Jurkat, Clone E6-1 (cell line): Measurements from ENCODE around the gene BTG1.
"Not testable (repeated sequence)": the region's sequence is repeated elsewhere in the genome, so short reads cannot be mapped to it uniquely, and the experiment has no call there.

ENCODE experiments used
- DNase-seq: peaks from one replicate; pipeline ENCODE4 v3.0.0-alpha.2; 2011; ENCODE audit warnings: low read depth, low spot score
- H3K4me3 ChIP-seq: 2 replicates; pipeline ENCODE4 v1.5.1; 2011; ENCODE audit warnings: mild to moderate bottlenecking, low read length, control low read depth, moderate library complexity

The BTG1 gene

GRCh38 chr12:92136026-92136730 is 9.5 kb downstream of the BTG1 start:
- DNase-seq: no peak
- no peak overlapping the region for H3K4me3 ChIP-seq

GRCh38 chr12:92135541-92135940 is 10.1 kb downstream of the BTG1 start:
- H3K4me3 ChIP-seq, DNase-seq: not testable (repeated sequence)

DNA sequence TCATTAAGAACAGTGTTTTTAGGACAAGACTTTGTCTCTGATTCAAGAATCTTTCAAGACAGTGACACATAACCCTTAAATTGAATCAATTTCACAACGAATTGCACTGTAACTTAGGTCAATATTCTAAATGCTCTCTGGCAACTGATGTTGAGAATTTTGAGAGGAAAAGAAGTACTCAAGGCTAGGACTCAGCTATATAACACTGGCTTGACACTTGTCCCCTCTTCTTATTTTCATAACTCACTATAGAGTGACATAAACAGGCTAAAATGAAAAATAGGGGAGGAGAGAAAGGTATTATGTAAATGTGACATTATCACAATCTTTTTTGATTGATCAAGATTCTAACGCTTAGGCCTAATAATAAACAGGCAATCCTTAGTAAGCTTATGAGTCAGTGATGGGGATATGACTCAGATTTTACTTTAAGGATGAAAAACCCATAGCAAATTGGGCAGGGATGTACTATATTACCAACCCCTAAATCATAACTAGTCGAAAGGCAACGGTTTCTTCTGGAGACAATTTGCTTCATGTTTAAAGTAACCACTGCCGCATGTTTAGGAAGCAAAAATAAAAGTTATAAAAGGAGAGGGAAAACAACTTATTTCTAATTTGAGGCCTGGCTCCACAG is 10.9 kb downstream of the BTG1 start:
- no peak for DNase-seq
- no peak overlapping the region for H3K4me3 ChIP-seq

DNA sequence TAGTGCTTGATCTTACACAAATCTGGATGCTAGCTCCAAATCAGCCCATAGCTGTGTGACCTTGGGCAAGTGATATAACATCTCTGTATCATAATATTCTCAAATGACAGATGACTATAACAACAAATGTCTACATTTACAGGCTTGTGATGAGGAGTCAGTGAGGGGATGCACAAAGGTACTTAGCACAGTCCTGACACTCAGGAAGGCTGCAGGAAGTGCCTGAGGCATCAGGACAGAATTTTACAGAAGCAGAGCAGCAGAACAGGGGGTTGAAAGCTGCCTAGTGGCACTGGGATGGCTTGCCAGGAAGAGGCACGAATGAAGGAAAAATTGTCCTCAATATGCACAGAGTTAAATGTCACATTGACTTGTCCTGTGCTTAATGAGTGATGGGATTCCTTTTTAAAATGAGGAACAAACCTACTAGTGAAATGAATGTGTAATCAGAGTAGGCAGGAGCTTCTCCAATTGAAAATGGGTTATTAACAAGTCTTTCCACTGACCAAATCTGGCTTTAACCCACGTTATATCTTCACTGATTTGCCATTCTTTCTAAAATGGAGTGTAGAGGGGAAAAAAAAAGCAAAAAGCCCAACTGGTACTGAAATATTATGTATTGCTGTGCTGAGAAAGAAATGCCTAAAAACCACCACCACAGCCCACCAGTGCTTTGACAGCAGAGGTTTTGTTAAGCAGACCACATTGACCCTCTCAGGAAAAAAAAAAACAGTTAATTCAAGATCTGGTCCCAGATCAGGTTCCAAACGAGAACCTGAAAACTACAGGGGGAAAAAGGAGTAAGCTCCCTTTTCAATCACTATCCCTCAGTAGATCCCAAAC is 11.6 kb downstream of the BTG1 start:
- H3K4me3 ChIP-seq: no peak overlapping the region

DNA sequence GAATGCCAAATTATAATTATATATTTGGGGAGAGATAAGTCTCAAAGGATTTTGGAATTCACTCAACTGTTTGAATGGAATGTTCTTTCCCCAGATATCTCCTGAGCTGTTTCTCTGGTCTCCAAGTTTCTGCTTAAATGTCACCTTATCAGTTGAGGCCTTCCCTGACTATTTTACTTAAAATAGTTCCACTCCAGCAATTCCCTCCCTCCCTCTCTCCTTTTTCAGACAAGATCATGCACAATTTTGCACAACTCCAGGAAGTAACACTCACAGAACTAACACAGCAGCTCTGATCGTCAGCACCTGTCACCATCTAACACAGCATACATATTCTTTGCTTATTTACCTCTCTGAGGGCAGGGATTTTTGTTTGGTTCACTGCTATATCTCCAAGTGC is 12.5 kb downstream of the BTG1 start:
- H3K4me3 ChIP-seq: no peak overlapping the region
- DNase-seq: no peak

More for the DNA sequence above, 11.6 kb downstream of the BTG1 start:
- DNase-seq: no peak

GRCh38 chr12:92132288-92132687 is 13.4 kb downstream of the BTG1 start:
- no peak overlapping the region for H3K4me3 ChIP-seq
- DNase-seq: no peak

- no peak overlapping the region for H3K4me3 ChIP-seq
- DNase-seq: no peak
Measured at GRCh38 chr12:92130999-92131398, 14.6 kb downstream of the BTG1 start.

DNA sequence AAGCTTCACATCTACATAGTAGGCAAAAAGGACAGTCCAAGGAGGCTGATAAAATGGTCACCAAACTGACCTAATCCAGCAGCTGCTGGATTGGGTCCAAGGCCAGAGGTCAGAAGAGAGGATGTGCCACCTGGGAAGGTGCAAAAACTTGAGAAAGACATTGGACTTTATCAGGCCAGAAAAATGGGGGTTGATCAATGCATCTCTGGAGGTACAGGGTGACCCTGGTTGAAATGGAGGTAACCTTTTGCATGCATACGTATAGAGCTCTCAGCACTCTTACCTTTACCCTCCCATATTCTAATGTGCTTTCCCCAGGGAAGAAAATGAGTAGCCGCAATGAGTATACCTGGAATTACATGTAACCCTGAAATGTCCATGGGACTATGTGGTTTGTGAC is 16.0 kb downstream of the BTG1 start:
- no peak for DNase-seq
- no peak overlapping the region for H3K4me3 ChIP-seq

DNA sequence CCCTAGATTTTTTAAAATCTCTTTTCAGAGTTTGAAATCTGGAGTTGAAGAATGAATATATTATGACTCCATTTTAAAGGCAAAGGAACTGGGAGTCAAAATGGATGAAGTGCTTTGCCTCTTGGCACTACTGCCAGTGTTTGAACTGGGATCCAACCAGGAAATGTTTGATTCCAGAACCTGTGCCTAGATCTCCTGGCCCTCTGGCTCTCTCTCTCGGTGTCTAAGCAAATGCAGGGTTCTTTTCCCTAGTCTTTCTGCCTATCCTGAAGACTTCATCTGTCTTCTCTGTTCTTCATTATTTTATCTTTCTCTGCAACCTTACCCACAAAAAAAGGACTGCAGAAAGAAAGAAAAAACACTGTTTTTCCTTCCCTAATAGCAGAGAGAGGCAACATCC is 17.0 kb downstream of the BTG1 start:
- no peak for DNase-seq
- no peak overlapping the region for H3K4me3 ChIP-seq

GRCh38 chr12:92124689-92125029 is 21.0 kb downstream of the BTG1 start:
- no peak for DNase-seq
- no peak overlapping the region for H3K4me3 ChIP-seq

- no peak for DNase-seq
- no peak overlapping the region for H3K4me3 ChIP-seq
Measured at GRCh38 chr12:92123780-92124688, 21.6 kb downstream of the BTG1 start.

DNA sequence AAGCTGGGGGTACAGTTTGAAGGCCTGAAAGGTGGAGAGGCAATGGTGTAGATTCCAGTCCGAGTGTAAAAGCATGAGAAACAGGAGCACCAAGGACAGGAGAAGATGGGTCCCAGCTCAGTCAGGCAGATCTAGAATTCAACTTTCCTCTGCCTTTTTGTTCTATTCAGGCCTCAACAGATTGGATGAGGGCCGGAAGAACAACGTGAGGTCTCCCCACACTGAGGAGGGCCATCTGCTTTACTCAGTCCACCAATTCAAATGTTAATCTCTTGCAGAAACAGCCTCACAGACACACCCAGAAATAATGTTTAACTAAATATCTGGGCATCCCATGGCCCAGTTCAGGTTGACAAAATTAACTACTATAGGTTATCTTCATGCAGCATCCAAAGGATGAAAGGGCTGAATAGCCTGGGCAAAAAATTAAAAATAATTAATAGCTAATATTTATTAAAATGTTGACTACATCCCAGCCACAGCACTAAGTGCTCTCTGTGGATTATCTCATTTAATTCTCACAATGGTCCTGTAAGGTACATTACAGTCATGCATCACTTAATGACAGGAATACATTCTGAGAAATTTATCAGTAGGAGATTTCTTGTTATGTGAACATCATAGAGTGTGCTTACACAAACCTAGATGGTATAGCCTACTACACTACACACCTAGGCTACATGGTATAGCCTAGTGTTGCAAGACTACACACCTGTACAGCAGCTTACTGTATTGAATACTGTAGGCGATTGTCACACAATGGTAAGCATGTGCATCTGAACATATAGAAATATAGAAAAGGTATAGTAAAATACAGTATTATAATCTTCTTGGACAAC is 22.5 kb downstream of the BTG1 start:
- no peak for DNase-seq
- no peak overlapping the region for H3K4me3 ChIP-seq

- H3K4me3 ChIP-seq: no peak overlapping the region
- no peak for DNase-seq
Measured at GRCh38 chr12:92121826-92122225, 23.8 kb downstream of the BTG1 start.

DNA sequence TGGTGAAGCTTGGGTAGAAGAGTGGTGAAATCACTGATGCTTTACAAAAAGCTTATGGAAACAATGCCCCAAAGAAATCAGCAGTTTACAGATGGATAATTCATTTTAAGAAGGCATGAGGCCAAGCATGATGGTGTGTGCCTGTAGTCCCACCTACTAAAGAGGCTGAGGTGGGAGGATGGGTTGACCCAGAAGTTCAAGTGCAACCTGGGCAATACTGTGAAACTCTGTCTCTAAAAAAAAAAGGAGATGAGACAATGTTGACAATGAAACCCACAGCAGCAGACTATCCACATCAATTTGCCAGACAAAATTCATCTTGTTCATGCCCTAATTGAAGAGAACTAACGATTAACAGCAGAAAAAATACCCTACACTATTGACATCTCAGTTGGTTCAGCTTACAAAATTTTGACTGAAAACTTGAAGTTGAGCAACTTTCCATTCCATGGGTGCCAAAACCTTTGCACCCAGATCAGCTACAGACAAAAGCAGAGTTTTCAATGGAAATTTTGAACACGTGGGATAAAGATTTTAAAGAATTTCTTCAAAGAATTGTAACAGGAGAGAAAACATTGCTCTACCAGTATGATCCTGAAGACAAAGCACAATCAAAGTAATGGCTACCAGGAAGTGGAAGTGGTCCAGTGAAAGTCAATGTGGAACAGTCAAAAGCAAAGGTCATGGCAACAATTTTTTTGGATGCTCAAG is 26.7 kb downstream of the BTG1 start:
- H3K4me3 ChIP-seq: no peak overlapping the region
- DNase-seq: no peak

DNA sequence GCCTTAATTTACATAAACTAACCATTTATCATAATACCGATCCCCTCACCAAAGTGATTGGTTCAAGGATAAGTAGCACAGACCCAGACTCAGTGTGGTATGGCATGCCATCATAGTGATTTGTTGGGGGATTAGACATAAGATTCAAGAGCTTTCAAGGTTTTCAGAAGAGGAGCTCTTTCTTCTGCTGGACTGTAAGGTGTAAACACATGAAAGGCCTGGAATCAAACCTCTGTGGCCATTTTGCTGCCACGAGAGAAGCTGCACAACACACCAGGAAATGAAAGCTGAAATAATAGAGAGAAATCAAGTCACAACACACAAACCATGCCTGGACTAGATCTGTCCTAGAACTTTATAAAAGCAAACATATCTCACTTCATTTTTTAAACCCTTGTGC is 30.8 kb downstream of the BTG1 start:
- H3K4me3 ChIP-seq: no peak overlapping the region
- DNase-seq: no peak

DNA sequence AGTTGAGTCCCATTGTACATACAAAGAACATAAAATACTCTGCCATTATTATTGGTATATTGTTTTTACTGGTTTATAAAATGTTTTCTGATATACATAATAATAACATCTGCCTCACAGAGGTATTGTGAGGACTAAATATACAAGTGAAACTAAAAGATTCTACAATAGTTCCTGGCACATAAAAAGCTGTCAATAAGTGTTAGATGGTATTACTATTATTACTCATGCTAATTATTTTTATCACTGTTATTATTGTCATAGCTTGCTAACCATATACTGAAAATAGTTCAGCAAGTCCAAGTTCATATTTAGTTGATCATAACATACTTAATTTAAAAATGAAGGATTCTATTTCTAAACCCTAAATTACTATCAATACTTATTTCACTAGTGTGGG is 34.4 kb downstream of the BTG1 start:
- DNase-seq: no peak
- H3K4me3 ChIP-seq: no peak overlapping the region

DNA sequence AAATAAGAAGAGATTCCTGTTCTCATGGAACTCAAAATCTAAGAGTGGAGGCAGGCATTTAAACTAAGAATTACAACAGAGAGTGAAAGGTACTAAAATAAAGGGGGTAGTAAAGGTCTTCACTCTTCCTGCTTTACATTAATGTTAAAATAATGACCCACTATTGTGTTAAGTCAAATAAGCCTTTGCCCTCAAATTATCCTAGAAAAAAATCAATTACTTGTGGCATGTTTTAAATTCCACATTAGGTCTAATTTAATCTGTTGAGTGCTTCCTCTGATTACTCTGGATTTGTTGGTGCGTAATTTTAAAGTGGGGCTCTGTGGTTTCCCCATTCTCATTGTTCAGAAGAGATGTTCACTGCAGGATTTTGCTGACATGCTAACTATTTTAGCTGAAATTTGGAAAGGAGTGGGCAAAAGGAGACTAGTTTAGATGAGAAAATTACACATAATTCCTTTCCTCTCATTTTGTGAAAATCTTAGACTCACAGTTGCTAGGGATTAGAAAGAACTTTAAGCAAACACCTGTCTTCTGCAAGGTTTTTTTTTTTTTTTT is 35.5 kb downstream of the BTG1 start:
- DNase-seq: no peak
- H3K4me3 ChIP-seq: no peak overlapping the region

DNA sequence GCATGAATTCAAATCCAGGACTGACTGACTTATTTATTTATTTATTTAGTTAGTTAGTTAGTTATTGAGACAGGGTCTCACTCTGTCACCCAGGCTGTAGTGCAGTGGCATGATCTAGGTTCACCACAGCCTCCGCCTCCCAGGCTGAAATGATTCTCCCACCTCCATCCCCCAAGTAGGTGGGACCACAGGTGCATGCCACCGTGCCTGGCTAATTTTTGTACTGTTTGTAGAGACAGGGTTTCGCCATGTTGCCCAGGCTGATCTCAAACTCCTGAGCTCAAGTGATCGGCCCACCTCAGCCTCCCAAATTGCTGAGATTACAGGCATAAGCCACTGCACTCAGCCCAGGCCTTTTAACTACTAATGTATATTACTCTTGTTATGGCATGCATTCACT is 36.0 kb downstream of the BTG1 start:
- DNase-seq: no peak
- H3K4me3 ChIP-seq: no peak overlapping the region
